HG02840 (cell line): Measurements from ENCODE around the gene IL1F10.

ENCODE experiments used
- ATAC-seq: cut with Tn5 transposase; IDR thresholded peaks from one replicate; pipeline ENCODE4 v1.9.1; 2021; ENCODE audit warnings: mild to moderate bottlenecking, moderate library complexity, moderate number of reproducible peaks; ENCODE audit not compliant: unreplicated experiment, low FRiP score

IL1F10 gene

DNA sequence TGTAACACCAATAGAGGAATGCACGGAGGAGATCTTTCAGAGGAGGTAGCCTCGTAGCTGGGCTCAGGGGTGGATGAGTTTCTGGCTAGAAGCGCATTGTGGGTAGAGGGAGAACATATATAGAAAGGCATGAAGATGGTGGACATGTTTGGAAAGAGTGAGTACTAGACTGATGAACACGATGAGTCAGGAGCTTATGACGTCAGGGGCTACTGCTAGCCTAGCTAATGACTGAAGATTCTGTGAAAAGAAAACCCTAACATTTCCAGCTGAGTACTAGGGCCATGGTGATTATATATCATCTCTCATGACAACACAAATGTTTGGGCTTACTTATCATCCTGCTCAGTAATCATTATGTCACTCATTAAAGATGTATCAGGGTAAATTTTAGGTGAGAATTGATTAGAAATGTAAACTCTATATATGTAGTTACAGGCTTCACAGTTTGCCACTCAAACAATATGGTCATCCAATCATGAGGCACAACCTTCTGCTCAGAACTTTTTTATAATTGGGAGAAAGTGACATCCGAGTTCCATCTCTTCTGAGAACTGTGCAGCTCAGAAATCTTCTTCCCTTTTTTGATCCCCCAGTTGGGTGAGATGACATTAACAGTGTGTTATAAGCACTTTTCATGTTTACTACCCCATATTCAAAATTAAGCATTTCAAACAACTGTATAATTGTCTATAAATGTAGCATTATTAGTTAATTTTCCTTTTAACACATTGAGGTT lies 37.4 kb downstream of the IL1F10 start:
- no peak for ATAC-seq

DNA sequence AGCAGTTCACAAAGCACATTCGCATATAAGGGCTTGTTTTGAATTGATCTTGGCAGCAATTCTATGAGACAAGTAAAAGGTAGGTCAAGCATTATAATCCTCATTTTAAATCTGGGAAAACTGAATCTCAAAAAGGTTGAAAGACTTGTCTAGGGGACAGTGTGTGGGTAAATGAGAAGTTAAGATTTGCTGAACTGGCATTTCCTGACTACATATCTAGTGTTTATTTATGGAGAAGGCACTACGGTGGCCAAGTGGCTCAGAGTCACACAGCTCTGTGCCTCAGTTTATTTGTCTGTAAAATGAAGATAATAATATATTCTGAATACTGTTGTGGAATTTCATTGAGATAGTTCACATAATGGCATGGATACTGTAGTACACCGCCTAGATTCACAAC lies 43.4 kb downstream of the IL1F10 start:
- ATAC-seq: no peak

DNA sequence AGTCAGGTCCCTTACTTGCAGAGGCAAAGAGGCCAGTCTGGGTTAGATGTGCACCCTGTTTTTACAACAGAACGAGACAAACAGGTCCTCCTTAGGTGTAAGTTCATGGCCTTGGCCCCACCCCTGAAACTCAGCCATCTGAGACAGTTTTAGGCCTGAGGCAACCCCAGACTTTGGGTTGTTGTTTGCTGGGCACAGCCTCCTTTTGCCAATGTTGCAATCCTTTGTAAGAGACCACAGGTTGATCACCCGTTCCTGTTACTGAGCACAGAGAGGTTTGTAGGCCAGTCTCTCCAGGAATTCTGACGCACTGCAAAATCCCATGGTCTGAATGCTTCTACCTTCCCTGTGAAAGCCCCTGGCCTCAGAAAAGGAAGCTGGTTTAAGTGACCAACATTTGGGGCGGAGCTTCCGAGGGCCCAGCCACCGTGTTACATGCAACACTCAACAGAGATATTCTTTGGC lies 44.1 kb downstream of the IL1F10 start:
- no peak for ATAC-seq

DNA sequence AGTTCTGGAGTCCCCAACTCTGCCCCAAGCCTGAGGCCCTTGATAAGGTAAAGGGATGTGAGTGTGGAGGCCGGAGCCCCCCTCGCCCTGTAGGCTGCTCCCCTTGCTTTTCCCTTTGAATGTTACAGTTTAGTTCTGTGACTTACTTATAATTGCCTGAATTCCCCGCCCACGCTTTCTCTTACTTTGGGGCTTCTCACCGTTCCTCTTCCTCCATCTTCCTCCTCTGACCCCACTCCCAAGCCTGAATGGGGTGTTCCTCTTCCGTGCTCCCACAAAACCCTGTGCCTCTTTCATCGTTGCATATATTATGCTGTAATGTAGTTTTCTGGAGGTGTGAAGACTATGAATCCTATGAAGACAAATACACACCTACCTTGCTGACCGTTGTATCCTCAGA lies 44.7 kb downstream of the IL1F10 start:
- ATAC-seq: no peak

DNA sequence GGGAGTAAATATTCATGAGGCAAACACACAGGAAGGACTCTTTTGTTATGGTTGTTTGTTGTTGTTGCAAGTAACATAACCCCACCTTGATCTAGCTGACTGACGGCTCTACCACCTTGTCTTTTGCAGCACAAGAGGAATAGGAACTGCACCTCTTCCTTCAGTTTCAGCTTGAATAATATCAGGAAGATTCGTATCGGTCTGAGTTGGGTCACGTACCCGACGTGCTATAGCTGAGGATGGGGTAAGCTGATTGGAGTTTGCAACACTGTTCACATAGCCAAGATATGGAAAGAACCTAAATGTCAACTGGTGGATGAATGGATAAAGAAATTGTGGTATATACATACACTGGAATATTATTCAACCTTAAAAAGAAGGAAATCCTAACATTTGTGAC lies 45.1 kb downstream of the IL1F10 start:
- no peak for ATAC-seq

DNA sequence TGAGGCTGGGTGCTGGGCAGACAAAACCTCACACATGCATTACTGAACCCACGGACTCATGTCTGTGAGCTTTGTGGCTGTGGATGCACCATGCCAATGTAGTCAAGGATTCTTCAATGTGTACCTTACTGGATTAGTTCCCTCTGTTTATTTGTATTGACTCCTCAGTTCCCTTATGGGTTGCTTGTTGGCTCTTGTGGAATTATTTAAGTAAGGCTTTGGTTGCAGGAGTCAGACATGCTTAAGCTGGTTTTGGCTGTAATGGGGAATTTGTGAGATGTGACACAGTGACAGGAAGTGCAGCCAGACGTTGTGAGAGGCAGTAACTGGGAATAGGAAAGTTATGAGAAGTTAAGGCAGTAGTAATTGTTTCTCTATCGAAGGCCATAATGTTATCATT lies 46.0 kb downstream of the IL1F10 start:
- ATAC-seq: no peak

DNA sequence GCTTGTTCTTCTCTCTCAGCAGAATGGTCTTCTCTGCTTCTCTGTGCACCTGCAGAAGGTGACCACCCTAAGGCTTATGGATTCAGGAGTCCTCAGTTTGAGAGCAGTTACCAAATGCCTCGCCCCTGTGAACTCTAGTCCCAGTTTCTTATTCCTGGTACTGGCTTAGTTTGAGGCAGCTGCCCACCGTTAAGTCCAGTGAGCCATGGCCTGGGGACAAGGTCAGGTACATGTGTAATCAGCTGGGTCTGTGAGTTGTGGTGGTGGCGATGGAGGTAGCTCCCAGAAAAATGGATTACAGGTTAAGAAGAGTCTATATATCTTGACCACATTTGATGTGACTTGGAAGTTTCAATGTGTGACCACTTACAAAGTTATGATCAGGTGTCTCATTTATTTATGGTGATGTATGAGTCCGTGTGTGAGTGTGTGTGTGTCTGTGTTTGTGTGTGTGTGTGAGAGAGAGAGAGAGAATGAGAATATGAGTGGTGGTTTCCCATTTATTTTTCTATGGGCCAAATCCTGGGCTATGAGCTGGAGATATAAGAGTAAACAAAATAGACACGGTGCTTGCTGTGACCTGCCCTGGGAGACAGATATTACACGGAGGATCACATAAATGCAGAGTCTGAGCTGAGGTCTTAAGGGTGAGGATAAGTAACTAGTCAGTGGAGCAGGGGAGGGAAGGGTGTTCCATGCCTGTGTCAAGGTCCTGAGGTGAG lies 46.6 kb downstream of the IL1F10 start:
- ATAC-seq: no peak

DNA sequence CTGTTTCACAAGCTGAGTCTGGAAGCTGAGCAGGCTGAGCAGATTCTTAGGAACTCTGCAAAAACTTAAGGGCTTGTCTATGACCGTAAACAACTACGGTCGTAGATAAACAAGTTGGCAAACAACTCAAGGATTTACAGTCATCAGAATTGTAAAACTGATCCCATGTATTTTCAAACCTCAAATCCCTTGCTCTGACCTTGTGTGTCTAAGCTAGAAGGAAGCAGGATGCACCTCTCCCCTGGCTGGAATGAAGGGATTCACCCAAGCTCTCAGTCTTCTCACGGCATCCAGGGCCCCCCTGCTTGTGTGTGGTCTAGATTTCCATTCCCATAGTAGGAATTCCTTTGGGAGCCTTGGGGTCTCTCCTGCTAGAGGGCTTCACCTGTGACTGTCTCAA lies 47.2 kb downstream of the IL1F10 start:
- no peak for ATAC-seq

DNA sequence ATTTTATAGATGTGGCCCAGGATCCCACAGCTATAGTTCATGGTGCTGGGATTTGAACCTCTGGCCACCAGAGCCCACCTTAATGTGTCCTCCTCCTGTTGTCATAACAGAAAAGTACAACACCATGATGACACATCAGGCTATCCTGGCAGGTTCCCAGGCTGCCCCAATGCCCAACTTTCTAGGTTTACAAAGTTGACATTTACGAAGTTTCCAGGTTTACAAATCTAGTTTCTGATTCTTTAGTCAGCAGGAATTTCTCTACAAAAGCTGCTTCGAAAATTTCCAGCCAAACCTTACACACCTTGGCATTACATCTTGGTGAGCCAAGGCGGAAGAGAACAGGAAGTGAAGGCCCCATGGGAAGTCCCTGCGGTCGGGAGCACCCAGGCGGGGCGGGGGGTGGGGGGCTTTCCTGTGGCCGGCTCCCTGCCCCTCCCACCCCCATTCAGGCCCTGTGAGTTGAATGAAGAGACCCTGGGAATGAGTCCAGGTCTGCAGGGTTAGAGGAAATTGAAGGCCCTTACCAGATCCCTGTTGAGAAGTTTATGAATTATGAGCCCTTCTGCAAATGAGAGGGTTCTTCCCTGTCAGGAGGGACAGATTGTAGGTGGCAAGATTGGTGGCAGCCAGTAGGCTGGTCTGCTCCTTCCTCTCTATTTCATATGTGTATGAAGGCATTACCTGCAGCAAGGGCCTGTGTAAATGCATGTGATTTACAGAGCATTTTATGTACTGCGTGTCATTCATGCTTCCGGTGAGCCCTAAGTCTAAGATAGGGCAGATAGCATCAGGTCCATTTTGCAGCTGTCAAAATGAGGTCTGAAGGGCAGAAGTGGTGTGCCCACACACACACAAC lies 48.6 kb downstream of the IL1F10 start:
- ATAC-seq: no peak

DNA sequence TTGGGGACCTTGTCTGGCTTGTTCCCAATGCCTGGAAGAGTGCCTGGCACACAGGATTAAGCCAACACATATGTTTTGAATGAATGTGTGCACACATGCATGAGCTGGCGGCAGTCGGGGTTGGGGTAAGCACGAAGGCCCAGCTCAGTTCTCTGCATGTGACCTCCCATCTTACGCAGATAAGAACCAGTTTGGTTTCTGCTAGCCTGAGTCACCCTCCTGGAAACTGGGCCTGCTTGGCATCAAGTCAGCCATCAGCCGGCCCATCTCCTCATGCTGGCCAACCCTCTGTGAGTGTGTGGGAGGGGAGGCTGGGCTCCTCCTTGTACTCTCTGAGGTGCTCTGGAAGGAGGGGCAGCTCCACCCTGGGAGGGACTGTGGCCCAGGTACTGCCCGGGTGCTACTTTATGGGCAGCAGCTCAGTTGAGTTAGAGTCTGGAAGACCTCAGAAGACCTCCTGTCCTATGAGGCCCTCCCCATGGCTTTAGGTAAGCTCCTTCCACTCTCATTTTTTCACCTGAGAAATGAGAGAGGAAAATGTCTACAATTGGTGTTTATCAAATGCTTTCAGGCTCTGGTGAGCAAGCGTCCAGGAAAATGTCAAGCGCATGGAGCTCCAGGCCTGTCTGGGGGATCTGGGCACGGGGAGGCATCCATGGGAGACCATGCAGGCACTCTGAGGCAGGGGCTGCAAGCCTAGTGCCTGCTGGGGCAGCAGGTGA lies 49.9 kb downstream of the IL1F10 start:
- no peak for ATAC-seq

DNA sequence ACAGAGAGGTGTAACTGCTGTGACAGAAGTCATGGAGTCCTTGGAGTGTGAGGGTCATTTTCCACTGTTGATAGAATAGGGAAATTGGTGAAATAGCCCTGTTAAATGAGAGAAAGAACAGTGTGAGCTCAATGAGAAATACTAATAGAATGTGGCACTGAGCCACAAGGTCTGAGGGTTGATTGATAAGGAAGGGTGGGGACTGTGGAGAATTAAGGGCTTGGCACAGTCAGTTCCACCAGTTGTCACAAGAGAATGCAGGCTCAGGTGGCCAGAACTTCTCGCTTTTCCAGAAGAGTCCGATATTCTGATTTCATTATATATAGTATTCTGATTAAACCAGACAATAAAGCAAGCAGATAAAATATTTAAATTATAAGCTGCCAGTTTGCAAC lies 50.5 kb downstream of the IL1F10 start:
- no peak for ATAC-seq

DNA sequence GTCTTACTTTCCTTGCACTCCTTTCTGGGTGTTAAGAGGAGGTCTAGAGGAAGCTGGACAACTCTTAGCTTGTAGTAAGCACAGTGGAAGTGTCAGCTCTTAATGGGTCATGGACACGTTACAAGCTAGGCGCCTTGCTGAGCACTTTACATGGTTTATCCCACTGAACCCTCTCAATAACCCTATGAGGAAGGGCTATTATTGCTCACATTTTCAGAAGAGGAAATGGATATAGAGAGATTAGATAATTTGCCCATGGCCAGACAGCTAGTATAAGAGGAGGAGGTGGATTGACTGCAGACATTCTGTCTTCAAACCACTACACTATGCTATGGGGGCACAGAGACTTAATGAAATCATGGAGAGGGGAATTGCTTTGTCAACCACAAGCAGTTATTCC lies 51.3 kb downstream of the IL1F10 start:
- no peak for ATAC-seq

DNA sequence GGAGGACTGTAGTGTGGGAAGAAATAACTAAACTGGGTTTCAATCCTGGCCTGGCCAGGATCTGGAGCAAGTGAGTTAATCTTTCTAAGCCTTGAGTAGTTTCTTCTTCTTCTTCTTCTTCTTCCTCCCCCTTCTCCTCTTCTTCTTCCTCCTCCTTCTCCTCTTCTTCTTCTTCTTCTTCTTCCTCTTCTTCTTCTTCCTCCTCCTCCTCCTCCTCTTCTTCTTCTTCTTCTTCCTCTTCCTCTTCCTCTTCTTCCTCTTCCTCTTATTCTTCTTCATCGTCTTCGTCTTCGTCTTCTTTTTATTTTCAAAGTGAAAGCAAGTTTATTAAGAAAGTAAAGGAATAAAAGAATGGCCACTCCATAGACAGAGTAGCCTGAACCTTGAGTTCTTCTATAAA lies 53.1 kb downstream of the IL1F10 start:
- ATAC-seq: no peak

DNA sequence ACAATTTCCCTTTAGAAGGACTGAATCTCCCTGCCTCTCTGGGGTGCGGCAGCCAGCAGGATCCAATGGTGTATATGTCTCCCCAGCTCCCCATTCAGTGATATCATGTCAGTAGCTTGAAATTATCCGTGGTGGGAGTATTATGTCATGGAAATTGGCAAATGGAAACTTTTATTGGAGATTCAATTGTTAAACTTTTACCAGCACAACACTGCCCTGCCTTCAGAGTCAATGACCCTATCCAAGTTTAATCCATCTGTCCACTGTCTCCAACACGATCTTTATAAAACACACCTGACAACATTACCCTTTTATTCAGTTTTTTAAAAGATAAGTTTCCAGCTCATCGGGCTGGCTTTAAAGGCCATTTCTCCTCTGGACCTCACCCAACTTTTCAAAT lies 54.6 kb downstream of the IL1F10 start:
- no peak for ATAC-seq

DNA sequence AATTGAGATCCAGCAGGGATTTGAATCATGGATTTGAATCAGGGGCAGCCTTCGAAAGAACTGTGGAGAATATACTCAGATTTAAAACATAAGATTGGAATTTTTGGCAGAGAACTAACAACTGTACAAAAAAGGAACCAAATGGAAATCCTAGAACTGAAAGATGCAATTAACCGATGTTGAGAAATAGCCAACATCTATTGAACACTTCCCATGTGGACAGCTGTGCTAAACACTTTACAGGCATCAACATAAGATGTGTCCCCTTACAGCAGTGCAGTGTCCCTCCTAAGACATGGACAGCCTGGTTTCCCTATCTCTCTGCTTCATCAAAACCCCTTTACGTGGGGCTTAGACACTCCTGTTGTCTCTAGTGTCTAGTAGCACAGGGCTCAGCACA lies 56.0 kb downstream of the IL1F10 start:
- ATAC-seq: no peak

DNA sequence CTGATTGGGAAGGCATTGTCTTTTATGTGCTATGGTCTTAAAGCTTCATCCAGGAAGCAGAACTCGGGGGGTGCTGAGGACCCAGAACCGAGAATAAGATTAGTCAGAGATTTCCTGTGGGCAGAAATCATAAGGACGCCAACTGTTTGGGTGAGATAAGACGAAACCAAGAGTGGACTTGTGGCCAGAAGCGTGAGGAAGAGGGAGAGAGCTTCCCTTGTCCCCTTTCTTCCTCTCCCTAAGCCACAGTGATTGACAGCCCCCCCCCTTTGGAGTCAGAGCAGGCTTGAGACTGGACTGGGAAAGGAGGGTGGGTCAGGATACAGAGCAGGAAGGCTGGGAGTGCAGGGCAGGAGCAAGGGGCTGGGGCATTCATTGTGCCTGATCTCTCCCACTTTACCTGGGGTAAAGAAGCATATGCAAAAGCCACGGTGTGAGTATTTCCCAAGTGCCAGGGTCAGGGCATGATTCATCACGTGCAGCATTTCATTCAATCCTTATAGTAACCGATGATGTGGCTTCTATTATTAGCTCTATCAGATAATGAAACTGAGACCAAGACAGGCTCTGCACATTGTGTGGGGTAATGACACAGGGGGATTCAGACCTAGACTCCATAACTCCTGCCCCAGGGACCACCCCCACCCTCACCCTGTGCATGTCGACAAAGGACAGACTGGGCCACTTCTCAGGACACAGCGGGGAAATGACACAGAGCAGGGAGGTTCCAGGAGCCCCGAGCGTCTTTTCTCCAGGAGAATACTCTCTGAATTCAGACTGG lies 56.6 kb downstream of the IL1F10 start:
- ATAC-seq: no peak
